NCI-H446 treated with DMSO at 0.1 percent for 48 hours (cell line): Measurements from ENCODE around the gene BRD4.
A peak's percentile ranks its signal among the peaks of the same experiment; 100 is the strongest.
"Not testable (repeated sequence)": the region's sequence is repeated elsewhere in the genome, so short reads cannot be mapped to it uniquely, and the experiment has no call there.

Experiments used
- DNase-seq: peaks from one replicate; lab custom pipeline; 2025; lab: John Stamatoyannopoulos, UW

Gene BRD4

DNA sequence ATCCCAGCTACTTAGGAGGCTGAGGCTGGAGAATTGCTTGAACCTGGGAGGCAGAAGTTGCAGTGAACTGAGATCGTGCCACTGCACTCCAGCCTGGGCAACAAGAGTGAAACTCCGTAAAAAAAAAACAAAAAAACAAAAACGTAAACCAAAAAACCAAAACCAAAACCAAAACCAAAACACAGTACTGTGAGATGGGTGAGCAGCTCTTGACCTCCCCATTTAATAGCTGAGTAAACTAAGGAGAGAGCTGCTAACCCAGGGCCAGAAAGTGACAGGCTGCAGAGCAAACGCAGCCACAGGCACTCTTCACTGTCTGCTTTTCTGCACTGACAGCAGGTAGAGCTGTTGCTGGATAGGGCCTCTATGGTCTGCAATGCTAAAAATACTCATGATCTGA is 27.7 kb upstream of the BRD4 start:
- DNase-seq = not testable (repeated sequence)

DNA sequence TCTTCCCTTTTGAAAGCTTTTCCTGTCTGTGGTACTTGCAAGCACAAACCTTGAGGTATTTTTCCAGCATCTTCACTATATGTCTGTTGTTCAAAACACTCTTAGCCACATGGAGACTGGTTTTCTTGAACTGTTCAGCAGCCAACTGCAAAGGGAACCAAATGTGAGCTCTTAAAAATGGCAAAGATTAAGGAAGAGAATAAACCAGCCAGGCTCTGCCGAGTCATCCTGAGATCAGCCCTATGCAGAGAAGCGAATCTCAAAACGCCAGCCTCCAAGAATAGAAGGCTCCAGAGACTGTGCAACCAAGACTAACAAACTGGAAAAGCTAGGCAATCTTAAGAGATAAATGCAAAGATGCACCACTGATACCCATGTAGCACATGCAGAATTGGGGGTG is 26.6 kb upstream of the BRD4 start:
- DNase-seq = no peak

DNA sequence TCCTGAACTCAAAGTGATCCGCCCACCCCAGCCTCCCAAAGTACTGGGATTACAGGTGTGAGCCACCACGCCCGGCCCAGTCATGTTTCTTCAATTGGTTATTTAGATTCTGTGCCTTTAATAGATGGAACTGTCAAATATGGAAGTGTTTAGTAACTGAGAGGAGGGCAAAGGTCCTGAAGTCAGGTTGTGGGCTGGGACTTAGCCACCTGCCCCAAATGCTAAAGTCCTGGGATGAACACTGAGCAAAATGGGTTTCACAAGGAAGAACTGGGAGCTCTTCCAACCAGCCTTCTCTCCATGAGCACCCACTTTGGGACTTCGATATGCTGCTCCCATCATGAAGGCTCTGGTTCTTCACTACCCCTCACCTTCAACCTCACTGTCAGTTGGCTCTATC is 25.6 kb upstream of the BRD4 start:
- no peak for DNase-seq

DNA sequence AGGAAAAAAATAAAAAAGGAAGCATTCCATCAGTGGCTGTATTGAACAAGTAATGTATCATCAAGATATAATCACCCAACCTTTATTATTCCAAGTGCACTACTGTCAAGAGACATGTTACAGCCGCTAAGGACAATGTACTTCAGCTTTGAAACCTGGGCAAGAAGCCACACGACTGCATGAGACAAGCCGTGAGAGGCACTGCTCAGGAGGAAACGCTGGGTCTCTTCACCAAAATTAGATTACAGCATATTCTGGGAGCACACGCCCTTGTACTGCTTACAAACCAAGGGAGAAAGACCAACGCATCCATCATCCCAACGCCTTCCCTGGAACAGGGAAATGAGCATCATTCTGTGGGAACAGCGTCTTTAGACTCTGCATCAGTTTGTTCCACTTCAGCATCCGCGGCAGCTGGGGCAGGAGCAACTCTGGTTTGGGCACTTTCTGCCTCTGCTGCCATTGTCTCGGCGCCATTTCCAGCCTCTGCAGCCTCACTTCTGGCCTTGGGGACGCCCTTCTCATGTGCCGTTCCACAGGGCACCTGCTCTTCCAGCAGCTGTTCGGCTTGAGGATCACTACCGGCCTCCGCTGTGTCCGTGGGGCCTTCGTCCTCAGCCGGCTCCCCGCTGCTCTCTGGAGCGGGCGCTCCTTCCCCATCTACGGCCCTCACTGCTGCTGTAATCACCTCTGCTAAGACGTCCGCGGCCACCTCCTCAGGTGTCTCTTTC is 22.4 kb upstream of the BRD4 start:
- DNase-seq = no peak

DNA sequence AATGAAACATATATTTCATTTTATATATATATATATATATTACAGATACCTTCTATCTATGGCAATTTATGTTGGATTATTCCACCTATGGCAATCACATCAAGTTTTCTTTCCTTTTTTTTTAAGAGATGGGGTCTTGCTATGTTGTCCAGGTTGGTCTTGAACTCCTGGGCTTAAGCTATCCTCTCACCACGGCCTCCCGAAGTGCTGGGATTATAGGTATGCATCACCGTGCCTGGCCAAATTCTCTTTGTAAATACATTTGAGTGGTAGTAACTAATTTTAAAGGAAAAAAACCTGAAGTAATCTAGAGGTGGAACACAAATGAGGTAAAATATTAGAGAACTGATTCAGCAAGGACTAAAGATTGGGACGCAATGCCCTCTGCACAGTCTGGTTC is 21.6 kb upstream of the BRD4 start:
- no peak for DNase-seq

DNA sequence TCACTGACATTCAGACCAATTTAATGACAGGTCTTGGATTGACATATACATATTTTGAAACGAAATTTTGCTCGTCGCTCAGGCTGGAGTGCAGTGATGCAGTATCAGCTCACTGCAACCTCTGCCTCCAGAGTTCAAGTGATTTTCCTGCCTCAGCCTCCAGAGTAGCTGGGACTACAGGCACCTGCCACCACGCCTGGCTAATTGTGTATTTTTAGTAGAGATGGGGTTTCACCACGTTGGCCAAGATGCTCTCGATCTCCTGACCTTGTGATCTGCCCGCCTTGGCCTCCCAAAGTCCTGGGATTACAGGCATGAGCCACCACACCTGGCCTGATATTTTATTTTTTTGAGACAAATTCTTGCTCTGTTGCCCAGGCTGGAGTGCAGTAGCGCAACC is 20.2 kb upstream of the BRD4 start:
- not testable (repeated sequence) for DNase-seq

DNA sequence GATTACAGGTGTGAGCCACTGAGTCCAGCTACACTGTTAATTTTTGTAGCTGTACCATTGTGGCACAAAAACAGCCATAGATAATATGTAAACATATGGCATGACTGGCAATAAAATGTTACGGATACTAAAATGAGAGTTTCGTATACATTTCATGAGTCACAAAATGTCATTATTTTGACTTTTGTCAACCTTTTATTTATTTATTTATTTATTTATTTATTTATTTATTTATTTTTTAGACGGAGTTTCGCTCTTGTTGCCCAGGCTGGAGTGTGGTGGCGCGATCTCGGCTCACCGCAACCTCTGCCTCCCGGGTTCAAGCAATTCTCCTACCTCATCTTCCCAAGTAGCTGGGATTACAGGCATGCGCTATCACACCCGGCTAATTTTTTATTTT is 9.0 kb upstream of the BRD4 start:
- not testable (repeated sequence) for DNase-seq

DNA sequence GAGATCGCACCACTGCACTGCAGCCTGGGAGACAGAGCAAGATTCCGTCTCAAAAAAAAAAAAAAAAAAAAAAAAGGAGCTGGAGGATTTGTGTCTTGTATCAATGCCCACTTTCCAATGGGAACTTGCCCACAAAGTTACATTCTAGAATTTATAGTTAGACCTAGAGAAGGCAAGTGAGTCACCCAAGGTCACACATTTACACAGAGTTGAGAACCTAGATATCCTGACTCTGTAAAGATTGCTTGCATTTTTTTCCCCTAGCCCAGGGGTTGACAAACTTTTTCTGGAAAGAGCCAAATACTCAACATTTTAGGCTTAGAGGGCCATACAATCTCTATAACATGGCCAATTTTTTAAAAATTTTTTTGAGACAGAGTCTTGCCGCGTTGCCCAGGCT is 7.7 kb upstream of the BRD4 start:
- DNase-seq = no peak

DNA sequence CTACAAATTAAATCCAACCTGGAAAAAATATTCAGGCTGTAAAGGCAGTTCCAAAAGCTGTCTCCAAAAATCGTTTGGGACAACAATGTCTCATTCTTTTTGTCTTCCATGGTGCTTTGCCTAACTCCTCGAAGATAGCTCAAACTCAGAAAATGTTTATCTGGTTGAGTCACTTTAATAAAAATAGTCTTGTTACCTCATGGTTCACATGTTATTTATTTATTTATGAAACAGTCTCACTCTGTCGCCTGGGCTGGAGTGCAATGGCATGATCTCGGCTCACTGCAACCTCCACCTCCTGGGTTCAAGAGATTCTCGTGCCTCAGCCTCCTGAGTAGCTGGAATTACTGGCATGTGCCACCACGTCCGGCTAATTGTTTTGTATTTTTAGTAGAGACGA is 4.9 kb upstream of the BRD4 start:
- no peak for DNase-seq

DNA sequence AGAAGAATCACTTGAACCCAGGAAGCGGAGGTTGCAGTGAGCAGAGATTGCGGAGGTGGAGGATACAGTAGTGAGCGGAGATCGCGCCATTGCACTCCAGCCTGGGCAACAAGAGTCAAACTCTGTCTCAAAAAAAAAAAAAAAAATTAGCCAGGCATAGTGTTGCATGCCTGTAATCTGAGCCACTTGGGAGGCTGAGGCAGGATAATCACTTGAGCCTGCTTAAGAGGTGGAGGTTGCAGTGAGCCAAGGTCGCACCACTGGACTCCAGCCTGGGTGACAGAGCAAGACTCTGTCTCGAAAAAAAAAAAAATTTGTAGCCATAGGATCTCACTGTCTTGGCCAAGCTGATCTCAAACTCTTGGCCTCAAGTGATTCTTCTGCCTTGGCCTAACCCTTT is 3.7 kb upstream of the BRD4 start:
- not testable (repeated sequence) for DNase-seq

DNA sequence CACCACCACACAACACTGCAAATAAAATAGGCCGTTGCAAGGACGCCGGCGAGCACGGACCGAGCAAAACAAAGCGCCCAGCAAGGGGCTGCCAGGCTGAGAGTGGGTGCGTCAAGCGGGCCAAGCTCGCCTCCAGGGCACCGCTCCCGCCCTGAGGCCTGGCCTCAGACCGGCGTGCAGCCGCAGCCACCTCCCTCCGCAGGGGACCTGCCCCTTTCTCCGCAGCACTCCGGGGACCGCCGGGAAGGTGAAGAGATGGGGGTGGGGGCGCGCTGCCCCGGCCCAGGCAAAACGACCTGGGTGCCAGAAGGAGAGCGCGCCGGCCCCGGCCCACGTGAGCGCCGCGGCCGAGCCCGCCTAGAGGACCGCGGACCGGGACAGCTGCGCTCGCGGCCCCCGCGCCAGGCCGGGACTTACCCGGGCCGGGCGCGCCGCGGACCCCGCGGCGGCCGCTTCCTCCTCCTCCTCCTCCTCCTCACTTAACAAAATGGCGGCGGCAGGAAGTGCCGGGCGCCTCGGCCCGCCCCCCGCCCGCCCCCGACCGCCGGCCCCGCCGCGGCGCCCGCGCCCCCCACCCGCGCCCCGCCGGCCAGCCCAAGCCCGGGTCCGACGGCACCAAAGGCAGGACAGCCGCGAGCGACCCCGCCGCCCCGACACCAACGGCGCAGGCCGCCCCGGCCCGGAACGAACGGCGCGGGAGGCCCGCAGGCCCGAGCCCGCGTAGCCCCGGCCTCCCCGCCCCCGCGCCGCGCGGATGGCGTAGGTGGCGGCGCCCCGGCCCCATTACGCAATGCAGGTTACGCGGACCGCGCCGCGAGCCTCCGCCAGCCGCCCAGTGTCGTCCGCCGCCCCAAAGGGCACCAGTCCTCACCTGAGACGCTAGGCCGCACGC is 674 bp downstream of the BRD4 start:
- peak; percentile 3 for DNase-seq

DNA sequence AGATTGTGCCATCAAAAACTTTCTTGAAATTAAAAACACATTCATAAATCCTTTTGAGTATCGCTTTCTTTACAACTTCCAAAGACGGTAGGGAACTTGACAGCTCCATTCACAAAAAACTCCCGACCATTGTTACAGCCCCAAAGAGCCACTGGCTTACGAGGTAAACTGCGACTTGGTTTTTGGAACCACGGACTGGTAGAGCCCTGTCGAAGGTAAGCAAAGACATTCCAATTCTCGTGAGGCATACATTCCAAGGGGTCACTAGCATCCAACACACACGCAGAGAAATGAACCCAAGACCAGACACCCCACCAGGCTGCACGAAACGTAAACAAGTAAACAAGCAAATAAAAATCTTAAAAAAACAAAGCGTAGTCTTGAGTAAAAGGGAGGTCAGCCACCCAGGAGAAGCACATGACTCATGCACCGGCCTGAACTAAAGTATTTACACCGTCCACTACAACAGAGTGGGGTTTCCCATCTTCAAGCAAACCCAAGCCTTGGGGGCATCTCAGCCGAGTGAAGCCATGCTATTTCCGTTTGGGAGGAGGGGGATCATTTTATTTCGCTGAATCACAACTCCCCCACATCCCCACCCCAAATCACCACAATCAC is 1.4 kb downstream of the BRD4 start:
- no peak for DNase-seq

DNA sequence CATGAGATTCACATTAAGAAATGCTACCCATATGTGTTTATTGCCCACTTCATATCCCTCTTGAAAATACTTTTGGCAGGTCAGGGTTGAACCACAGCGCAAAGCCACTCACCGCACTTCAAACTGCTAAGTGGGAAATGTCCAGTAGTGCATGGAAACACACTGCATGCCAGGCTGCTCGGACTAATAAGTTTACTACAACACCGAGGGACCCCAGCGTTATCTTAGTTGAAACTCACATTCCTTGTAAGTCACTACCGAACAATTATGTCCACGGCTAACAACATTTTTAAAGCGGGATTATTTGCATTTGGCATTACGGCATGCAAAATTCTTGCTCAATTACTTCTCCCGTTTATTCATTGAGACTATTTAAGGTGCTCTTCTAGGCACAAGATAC is 4.0 kb downstream of the BRD4 start:
- DNase-seq = no peak

DNA sequence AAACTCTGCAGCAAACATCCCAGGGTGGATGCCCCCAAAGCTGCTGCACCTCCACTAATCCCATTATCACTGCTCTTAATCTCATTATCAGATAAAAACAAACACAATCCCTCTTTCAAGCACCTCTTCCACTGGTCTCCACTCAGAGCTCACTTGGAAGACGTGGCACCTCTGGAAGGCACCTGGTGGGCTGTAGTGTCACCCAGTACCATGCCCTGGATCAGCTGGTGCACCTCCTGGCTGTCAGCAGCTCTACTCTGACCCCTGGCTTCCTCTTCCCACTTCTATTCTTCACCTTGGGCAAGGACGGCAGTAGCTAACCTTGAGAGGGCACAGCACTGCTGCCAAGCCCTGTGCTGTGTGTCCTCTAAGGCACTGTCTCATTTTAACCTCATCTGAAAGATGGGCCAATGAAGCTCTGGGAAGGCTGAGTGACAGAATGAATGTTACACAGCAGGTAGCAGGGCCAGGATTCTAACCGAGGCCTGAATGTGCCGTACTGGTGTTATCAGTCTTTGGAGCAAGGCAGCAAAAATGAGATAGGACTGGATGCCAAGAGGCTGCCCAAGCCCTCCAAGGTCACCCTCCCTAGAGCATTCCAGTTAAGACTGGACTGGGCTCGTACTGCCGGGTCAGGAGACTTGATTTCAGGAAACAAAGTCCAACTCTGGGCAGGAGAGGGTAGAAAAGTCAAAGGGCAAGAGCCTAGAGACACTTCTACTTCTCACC is 7.4 kb downstream of the BRD4 start:
- DNase-seq = no peak

DNA sequence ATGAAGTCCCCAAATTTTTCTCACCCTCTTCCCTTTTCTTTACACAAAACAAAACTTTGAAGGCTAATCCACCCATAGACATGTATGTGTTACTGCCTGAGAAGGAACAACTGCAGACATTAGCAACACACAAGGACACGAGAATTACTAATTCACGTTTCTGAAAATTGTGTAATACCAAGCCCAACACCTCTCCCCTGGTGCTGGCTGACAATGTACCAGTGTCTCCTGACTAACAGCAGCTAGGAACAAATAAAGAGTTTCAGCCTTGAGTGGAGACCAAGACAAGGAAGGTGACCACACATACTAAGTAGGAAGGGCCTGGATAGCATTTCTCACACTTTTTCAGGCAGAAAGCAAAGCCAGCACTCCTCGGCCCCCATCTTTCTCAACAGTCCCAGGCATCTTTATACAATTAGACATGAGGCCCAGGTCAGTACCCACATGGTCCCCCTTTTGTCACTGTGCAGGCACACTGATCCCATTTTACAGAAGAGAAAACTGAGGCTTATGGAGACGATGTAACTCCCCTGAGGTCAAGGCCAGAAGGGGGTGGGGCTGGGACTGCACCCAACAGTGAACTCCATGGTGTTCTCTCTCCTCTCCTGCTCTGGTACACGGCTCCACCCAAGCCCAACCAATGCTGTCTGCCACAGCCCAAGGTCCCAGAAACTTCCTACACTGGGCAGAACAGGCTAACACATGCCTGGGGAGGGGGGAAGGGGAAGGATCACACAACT is 8.7 kb downstream of the BRD4 start:
- DNase-seq = no peak

DNA sequence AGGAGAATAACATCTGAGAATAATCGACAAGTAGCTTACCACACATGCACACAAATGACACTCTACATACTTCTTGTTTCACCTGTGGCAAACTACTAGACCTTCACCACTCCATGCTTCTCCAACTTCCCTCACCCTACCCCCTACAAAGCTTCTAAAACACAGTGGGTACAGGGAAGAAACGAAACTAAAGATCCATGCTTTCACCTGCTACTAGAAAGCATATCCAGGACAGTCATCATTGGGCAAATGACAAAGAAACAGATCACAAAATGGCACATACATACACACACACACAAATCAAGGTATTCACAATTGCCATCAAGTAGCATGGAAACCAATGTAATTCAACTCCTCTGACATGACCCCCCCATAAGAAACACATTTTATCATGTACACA is 10.6 kb downstream of the BRD4 start:
- no peak for DNase-seq

DNA sequence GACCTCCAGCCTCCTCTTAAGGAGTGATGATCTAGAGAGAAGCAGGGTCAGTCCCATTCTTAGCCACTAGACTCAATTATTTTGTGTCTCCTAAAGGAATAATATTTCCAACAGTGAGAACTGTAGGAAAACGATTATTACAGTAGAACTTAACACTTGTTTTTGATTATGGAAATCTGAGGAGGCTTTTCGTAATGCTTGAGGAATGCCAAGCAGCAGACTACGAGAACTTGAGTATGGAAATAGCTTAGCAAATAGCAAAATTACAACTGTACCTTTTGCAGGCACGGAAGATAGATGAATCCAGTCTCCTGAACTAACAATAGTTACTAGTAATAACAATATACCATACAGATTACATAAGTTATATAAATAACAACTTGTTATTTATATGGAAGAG is 12.2 kb downstream of the BRD4 start:
- DNase-seq = no peak

DNA sequence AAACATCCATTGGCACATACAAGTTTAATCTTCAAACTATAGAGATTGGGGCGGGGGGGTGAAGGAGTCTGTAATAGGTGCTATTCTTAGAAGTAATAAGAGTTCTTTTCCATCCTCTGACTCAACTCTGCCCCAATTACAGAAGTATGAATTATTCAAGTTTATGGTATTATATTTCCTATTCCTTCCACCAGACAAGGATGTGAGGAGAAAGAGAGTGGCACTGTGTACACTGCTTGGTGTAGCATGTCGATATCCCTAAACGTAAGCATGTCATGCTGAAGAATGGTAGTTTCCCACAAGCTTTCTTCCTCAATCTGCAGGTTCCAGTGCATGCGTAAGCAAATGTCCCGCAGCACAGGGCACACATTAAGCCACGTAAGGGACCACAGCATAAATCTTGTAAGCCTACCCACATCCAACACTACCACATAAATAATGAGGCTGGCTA is 14.1 kb downstream of the BRD4 start:
- DNase-seq = no peak

DNA sequence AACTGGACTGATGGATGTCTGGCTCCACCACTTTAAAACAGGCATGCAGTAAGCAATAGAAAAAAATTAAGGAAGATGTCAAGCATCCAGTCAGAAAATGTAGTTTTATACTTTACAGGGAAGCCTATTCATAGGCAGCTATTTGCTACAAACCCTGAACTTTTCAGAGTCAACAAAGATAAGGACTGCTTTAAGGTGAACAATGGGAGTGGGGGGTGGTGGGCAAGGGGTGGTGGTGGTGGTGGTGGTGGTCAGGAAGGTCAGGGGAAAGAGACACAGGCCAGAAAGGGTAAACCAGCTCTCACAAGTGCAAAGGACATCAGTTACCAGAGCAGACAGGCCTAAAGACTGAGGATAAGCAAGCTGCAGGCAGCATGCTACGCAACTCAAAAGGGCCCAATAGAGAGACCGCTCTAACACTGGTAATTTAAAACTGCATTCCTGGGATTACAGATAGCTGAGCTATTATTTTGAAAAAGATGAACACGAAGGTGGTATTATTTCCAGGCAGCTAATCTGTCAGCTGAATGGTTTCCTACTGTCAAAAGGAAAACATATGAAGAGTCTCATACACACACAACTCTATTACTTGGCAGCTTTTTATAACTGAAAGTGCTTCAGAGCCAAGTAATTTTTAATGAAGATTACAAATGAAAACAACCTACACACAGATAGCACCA is 14.8 kb downstream of the BRD4 start:
- DNase-seq = no peak

DNA sequence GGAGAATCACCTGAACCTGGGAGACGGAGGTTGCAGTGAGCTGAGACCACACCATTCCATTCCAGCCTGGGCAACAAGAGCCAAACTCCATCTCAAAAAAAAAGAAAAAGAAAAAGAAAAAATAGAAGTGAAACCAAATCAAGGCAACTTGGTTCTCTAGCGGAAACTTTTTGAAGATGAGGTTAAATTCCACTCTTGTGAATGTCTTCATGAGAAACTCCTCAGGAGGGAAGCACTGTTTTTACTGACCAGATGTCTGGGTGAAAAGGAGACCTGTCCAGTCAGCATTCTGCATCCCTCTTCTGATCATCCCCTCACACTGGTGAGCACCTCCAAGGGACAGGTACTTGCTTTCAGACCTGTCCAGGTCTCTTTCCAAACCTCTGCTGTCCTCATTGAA is 15.8 kb downstream of the BRD4 start:
- no peak for DNase-seq

DNA sequence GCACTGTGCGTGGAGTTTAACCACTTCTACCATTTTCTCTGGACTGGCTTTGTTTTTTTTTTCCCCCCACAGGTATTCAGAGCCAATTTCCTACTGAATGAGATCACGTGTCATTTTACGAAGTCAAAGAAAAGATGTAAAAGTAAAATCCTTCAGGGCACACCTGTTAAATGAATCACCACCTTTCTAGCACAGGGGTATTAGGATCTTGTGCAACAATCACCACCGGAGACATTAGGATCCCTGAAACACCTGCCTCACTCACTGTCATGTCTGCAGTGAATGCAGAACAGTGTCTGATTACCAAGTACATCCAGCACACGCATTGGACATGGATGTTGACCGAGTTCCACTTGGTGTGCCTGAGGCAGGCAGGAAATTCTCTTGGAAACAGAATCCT is 17.2 kb downstream of the BRD4 start:
- no peak for DNase-seq
